Body of pancreas (tissue), 4 donors: ENCODE measurements around the gene SERPINB6.
"Not testable (repeated sequence)": the region's sequence is repeated elsewhere in the genome, so short reads cannot be mapped to it uniquely, and the experiment has no call there.

Experiments
- POLR2A ChIP-seq, 3 donors: fragments of 450-650 bp; IDR thresholded peaks; one replicate each; pipeline ENCODE4 v1.6.1; 2016; ENCODE audit warnings: antibody characterized with exemption in 3 of 3, mild to moderate bottlenecking in 2 of 3
- TF ChIP-seq, protein P1 (sequence below), 7 experiments: fragments of 450-650 bp in 4 of 7; fragments of 200-600 bp in 3 of 7; sonication (generic) in 3 of 7; IDR thresholded peaks; one replicate each; pipeline ENCODE4 v1.5.1; 2016 to 2019; ENCODE audit warnings: antibody characterized with exemption in 7 of 7

DNA sequence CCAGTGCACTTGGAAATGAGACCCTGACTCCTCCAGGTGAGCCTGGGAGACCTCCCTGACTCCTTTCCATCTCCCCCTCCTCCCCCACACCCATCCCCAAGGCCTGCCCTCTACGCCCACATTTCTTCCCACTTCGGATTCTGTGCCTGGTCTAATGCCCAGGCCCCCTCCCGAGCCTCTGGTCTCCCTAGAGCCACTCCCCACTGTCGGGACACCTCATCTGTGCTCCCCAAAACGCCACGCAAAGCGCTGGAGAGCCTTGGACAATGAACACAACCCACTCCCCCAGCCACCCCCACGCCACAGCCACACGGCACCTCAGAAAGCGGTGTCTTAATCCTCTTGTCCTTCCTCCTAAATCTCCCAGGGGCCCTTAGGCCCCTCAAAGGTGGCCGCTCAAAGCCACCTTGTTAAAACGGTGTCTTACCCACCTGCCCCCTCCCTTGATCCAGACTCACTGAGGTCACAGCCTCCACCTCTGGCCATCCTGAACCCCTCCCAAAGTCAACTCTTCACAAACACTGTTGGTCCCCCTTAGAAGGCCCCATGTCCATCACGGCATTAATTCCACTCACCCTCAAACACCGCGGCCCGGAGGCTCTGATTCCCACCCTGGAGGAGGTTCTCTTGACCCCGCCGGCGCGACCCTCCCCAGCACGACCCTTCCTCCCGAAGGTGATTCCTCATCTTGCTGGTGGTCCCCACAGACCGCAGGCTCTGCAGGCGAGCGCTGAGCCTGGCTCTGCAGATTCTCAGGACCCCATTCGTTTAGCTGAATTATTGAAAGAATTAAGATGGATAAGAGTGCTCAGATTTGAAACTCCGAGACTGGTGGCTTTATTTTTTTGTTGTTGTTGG, 69.5 kb downstream of the SERPINB6 start:
- TF ChIP-seq, protein P1, sequence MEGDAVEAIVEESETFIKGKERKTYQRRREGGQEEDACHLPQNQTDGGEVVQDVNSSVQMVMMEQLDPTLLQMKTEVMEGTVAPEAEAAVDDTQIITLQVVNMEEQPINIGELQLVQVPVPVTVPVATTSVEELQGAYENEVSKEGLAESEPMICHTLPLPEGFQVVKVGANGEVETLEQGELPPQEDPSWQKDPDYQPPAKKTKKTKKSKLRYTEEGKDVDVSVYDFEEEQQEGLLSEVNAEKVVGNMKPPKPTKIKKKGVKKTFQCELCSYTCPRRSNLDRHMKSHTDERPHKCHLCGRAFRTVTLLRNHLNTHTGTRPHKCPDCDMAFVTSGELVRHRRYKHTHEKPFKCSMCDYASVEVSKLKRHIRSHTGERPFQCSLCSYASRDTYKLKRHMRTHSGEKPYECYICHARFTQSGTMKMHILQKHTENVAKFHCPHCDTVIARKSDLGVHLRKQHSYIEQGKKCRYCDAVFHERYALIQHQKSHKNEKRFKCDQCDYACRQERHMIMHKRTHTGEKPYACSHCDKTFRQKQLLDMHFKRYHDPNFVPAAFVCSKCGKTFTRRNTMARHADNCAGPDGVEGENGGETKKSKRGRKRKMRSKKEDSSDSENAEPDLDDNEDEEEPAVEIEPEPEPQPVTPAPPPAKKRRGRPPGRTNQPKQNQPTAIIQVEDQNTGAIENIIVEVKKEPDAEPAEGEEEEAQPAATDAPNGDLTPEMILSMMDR (IDR thresholded peaks at IDR 0.05), result not testable (repeated sequence)
- not testable (repeated sequence) for TF ChIP-seq POLR2A (IDR thresholded peaks at IDR 0.05)
